Loucy (cell line): ENCODE results near the gene NAT16.

Source experiments
- EZH2phosphoT487 ChIP-seq: fragments of 200-600 bp; IDR thresholded peaks from 2 replicates; pipeline ENCODE4 v1.6.1; 2018; ENCODE audit warnings: antibody characterized with exemption, mild to moderate bottlenecking, moderate library complexity, borderline replicate concordance
- TF ChIP-seq, protein P1 (sequence below): fragments of 200-600 bp; sonication (generic); conservative IDR thresholded peaks from 2 replicates; pipeline ENCODE4 v1.5.1; 2014; ENCODE audit warnings: mild to moderate bottlenecking, antibody characterized with exemption, low read length

DNA sequence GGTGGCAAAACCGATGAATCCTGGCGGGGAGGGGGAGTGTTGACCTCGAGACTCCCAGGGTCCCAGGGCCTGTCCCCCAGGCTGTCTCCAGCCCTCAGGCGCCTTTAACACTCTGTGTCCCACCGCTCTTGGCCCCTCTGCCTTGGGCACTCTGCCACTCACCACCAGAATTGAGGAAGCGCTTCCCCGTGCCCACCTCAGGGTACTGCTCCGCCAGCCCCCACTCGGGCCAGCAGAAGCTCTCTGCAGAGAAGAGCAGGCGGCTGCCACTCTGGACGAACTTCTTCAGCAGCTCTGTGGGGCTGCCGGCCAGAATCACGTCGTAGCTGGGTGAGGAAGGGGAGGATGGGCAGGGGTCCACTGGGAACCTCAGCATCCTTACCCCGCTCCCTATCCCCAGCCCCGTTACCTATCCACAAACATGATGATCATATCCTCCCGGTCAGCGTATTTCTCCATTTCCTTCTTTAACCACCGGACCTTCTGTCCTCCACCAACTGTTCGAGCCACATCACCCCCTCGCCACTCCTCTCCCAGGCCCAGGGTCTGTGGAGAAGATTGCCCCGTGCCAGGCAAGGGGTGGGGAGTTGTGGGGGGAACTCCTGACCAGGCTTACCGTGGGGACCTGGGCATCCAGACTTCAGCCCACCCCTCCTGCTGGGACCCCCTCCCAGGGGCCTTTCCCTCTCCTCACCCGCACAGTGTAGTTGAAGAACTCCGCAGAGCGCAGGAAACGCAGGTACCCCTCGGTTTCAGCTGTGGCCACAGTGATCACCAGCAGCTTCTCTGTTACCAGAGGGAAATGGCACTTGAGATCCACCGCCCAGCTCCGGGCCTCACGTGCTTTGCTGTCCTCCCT lies 36.1 kb upstream of the NAT16 start:
- no peak for TF ChIP-seq EZH2phosphoT487
- TF ChIP-seq, protein P1, sequence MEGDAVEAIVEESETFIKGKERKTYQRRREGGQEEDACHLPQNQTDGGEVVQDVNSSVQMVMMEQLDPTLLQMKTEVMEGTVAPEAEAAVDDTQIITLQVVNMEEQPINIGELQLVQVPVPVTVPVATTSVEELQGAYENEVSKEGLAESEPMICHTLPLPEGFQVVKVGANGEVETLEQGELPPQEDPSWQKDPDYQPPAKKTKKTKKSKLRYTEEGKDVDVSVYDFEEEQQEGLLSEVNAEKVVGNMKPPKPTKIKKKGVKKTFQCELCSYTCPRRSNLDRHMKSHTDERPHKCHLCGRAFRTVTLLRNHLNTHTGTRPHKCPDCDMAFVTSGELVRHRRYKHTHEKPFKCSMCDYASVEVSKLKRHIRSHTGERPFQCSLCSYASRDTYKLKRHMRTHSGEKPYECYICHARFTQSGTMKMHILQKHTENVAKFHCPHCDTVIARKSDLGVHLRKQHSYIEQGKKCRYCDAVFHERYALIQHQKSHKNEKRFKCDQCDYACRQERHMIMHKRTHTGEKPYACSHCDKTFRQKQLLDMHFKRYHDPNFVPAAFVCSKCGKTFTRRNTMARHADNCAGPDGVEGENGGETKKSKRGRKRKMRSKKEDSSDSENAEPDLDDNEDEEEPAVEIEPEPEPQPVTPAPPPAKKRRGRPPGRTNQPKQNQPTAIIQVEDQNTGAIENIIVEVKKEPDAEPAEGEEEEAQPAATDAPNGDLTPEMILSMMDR: no peak
